IPS-NIHi7 (cell line): Measurements from ENCODE around the gene HPSE2.

ENCODE experiments used
- DNase-seq: peaks from one replicate; pipeline ENCODE4 v3.0.0; 2012; ENCODE audit warnings: mixed read lengths; ENCODE audit errors: extremely low spot score

Gene HPSE2

GRCh38 chr10:98463976-98464754, 771.5 kb downstream of the HPSE2 start:
- no peak for DNase-seq

DNA sequence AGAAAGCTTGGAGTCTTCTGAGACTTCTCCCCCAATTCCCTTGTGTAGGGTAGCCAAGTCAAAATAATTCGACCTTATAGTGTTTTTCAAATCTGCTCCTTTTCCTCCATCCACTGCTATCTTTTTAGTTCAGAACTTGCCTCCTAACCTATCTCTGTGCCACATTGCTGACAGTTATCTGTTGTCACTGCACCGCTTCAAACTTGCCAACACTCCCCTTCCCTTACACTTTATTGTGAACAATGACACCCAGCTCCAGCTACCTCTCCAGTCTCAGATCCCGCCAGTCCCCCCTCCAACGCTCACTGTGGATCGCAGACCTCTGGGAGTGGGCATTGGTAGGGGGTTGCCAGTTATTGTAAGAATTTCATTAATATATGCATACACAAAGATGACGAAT, 772.6 kb downstream of the HPSE2 start:
- no peak for DNase-seq

- DNase-seq, result no peak
These were observed 774.2 kb downstream of the HPSE2 start for GRCh38 chr10:98461500-98461842.

- DNase-seq, result no peak
These were observed 774.7 kb downstream of the HPSE2 start for GRCh38 chr10:98460837-98461499.

- DNase-seq, result no peak
These were observed 776.6 kb downstream of the HPSE2 start for GRCh38 chr10:98458809-98459784.

DNA sequence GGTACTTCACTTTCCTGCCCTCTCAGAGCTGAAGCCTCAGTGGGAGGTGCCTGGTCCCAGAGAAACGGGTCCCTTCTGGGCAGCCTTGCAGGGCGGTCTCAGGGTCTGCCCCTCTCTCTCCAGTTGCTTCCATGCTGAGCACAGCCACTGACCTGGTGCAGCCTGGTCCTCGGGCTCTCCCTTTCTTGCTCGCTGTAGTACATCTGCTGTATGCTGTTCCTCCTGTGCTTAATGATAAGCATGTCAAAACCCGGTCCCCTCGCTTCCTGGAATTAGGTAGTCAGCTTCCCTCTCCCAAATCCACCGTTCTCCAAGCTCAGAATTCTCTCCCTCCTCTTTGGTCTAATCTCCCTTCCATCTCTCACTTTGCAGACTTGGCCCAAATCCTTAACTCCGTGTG, 777.9 kb downstream of the HPSE2 start:
- no peak for DNase-seq

- no peak for DNase-seq
These were observed 778.8 kb downstream of the HPSE2 start for GRCh38 chr10:98456686-98457482.

- DNase-seq, result no peak
These were observed 779.5 kb downstream of the HPSE2 start for GRCh38 chr10:98456043-98456570.

GRCh38 chr10:98453729-98454128, 781.9 kb downstream of the HPSE2 start:
- DNase-seq, result no peak

DNA sequence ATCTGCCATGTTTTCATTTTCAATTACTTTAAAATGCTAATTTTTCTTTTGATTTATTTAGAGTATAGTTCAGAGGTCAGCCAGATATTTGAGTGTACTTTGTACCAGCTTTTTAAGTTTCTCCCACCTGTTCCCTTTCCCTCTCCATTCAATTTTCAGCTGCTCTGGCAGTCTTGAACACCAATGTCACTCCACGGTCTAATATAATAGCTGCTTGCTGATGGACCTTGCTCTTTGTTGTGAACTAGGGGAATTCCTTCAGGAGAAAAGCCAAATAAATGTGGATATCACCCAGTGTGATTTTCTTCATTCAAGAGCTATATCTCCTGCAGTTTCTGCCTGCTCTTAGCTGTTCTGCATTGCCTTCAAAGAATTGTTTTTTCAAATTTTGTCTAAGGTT, 785.0 kb downstream of the HPSE2 start:
- no peak for DNase-seq

DNA sequence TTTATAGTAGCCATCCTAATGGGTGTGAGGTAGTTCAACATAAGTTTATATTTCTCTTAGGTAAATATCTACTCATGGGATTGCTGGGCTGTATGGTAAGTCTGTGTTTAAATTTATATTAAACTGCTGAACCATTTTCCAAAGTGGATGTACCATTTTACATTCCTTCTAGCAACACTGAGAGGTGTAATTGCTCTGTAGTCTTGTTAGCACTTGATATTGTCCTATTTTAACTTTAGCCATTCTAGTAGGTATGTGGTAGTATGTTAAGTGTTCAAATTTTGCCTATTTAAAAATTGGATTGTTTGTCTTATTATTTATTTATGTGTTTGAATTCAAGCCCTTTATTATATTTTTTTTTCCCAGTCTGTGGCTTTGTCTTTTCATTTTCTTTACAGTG, 786.4 kb downstream of the HPSE2 start:
- DNase-seq, result no peak

DNA sequence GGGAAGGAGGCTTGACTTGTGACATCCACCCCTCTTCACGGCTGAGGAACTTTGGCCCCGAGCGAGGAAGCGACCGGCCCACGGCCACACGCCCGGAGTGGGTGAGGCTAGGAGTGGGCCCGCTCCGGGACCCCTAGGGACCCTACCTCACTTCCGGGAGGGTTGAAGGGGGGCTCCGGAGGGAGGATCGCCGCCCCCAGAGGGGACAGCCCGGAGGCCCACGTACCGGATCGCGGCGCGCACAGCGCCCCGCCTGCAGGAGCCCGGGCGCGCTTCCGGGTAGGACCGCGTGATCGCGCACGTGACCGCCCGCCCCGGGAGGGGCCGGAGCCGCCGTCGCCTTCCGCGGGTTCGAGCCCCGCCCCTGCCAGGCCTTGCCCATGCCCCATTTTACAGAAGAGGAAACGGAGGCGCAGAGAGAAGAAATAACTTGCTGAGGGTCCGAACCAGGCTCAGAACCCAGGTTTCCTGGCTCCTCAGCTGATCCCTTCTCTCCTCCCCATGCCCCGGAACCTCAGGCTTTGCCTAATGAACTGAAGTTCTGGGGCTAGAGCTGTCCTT, 788.9 kb downstream of the HPSE2 start, which contains the start of gene HPS1:
Gene HPS1 (minus strand): TSS at position 275 of the 561 bp plus-strand sequence. CDS start 3,695 bp downstream, outside the sequence.
- DNase-seq, result peak; percentile 90

- DNase-seq, result peak; percentile 50
These were observed 789.4 kb downstream of the HPSE2 start for GRCh38 chr10:98446151-98446660.

- no peak for DNase-seq
These were observed 790.3 kb downstream of the HPSE2 start for GRCh38 chr10:98445200-98445812.

- no peak for DNase-seq
These were observed 791.2 kb downstream of the HPSE2 start for GRCh38 chr10:98444314-98445006.

- no peak for DNase-seq
These were observed 796.9 kb downstream of the HPSE2 start for GRCh38 chr10:98438715-98439114.

GRCh38 chr10:98436704-98437103, 798.9 kb downstream of the HPSE2 start:
- no peak for DNase-seq

- no peak for DNase-seq
These were observed 800.5 kb downstream of the HPSE2 start for GRCh38 chr10:98435178-98435577.
